ENCODE data around the gene TMEM108. TPM values are rescaled to one million over a fixed set of nuclear protein-coding genes. Genes with fewer than 3 reads are reported as not detected.

TMEM108 gene
- total RNA-seq, 1 donor from 2014 or later, result not detected

DNA sequence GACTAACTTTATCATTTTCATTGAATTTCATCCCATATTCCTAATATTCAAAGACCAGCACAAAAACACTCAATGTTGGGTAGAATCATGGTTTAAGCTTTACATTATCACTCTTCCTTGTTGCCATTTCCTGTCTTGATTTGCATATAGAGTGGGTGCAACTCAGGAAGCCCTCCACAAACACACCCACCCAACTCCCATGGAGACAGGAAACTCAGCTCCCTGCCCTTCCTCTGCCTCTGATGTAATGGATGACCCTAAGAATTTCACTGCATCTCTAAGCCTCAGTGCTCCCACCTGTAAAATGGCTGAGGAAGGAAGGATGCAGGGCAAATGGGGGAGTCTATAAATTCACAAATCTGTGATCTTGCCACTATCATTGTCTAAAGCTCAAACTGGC lies 263.5 kb downstream of the TMEM108 start:
- intact Hi-C loops (cut with micrococcal nuclease), result no loop called here

DNA sequence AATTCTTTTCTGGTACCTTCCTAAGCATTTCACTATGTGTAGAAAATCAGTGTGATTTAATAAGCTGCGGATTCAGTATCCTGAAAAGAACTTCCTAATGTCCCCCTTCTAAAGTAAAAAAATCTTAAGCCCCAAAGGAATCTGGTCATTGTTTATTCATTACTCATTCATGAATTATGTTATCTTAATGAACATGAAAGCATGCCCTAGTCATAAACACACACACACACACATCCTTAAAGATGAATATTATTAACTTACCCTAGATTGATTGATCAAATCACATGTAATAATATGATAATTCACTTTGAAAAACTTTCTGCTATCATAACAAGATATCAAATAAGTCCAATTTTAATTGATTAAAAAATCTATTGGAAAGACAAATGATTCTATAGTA lies 265.2 kb downstream of the TMEM108 start:
- intact Hi-C loops (cut with micrococcal nuclease), result no loop called here

DNA sequence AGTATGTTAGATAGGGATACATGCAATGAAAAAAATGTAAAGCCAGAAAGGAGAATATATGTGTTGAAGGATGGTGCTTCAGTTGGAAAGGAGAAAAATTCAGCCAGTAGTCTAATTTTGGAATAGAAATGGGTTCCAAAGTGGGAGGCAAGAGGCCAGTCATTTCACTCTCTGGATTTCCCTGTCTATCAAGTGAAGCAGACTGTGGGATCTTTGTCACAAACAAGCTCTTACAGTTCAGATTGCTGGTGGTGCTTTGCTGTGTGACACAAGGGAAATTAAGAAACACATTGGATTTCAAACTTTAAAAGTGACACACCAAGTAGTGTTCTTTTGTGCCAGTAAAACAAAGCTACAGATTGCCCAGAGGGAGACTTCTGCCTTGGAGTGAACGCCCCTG lies 279.7 kb downstream of the TMEM108 start:
- intact Hi-C loops (cut with micrococcal nuclease), result no loop called here

DNA sequence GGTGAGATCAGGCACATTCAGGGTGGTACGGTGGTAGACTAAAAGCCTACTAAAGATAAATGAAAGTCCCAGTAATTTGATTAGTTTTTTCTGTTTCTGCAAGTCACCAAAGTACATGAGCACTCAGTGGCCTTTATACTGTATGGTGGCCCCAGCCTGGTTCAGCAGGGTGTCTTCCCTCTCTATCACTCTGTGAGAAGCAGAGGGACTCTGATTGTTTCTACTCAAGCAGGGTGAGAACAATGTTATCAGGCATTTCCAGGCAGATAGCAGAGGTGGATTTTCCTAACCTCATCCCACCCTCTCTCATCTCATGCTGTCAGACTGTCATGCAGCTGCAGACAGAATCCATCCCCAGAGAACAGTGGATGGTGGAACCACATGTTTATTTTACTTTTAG lies 290.2 kb downstream of the TMEM108 start:
- intact Hi-C loops (cut with micrococcal nuclease), result no loop called here

DNA sequence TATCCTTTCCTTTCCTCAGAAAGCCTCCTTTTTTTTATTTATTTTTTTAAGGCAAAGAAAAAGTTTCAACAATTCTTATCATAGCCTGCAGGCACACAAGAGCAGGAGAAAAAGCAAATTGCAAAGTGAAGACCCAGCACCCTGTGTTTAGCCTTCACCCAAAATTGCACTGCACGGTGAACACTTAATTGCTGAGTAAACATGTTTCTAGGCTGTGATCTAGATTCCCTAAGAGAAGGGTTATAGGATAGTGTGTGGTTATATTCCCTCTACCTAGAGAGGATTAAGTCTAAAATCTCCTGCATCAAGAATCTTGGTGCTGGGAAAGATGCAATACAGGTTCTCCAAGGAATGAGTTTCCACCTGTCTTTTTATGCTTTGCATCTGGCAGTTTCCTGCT lies 291.4 kb downstream of the TMEM108 start:
- intact Hi-C loops (cut with micrococcal nuclease), result no loop called here

DNA sequence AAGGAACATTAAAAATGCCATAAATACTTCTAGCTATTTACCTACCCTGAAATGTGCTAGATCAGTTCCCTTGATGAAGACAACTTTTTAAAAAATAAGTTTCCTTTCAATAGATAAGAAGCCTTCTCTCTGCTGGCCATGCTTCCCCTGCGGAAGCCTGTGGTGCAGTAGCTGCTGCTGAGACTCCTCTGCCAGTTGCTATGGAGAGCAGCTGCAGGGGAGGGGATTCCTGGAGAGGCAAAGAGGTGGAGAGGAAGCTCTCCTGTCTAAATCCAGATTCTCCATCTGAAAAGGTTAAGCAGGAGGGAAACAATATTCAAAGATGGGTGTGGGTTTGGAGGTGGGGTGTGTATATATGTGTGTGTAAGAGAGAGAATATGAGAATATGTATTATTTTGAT lies 291.9 kb downstream of the TMEM108 start:
- intact Hi-C loops (cut with micrococcal nuclease), result no loop called here

DNA sequence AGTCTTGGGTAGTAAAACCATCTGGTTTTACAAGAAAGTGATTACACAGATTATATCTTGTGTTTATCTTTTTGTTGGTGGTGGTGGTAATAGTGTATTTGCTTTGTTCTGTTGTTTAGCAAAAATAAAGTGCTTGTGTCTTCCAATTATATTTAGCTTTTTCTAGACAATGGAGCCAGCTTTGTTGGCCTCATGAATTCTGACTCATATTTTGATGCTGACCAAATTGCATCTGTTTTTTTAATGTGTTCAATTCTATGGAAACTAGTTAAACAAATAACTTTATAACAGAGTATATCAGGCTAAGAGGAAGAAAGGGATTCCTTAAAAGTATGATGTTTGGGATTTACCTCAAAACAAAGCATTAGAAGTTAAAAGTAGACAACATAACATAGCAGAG lies 292.3 kb downstream of the TMEM108 start:
- intact Hi-C loops (cut with micrococcal nuclease), result no loop called here

DNA sequence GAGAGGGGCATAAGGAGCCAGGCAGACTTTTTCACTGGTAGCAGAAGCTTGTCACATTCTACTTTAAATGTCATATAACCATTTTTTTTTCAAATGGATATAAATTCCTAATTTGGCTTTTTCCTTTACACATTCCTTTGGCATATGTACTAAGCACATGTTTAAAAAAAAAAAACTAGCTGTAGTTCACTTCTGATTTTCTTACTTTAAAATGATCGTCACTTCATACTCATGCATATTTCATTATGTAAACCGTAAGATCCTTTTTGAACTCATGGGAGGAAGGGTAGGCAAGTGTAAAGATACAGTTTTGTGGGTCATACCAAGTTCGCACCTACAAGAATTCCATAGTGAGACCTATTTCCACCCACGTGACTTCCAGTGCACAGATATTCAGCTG lies 316.5 kb downstream of the TMEM108 start:
- intact Hi-C loops (cut with micrococcal nuclease), result no loop called here

DNA sequence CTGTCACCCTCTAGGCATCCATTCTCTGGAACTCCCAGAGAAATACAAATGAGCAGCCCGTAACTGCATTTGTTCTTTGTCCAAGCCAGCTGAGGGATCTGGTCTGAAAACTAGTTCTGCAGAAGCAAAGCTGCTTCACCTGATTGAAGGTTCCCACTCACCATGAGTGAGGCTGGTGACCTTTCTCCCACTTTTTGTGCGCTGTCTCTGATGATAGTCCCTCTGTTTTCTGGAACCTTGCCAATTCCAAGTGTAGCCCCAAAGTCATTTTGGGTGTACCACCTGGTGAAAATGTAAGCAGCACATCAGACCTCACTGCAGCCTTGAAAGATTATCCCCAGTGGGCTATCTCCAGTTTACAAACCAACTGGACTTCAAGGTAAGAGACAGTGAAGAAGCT lies 322.3 kb downstream of the TMEM108 start:
- intact Hi-C loops (cut with micrococcal nuclease), result no loop called here

DNA sequence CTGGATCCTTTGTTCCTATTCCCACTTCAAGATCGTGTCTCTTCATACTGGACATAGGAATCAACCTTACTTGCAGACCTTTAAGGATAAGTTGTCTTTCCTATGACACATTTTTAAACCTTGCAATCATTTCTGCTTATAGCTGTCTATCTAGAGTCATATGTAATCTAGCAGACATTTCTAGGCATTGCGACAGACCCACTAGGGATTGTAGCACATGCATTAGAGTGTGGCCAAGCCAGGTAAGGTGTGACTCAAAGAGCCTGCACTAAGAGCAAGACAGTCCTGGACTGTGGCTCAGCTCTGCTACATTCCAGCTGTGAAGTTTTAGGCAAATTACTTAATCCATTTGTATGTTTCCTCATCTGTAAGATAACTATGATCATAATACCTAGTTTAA lies 322.8 kb downstream of the TMEM108 start:
- intact Hi-C loops (cut with micrococcal nuclease), result no loop called here

DNA sequence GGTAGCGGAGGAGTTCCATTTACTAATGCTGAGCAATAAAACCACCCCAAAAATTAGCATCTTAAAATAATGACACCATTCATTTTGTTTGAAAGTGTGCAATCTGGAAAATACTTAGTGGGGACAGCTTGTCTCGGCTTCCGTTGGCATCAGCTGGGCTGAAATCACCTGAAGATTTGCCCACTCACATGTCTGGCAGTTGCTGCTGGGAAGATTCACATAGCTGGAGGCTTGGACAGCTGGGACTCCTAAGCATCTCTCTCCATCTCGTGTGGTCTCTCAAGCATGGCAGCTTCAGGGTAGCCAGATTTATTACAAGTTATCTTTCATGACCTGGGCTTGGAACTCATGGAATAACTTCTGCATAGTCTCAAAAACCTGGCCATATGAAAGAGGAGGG lies 323.2 kb downstream of the TMEM108 start:
- intact Hi-C loops (cut with micrococcal nuclease), result no loop called here

DNA sequence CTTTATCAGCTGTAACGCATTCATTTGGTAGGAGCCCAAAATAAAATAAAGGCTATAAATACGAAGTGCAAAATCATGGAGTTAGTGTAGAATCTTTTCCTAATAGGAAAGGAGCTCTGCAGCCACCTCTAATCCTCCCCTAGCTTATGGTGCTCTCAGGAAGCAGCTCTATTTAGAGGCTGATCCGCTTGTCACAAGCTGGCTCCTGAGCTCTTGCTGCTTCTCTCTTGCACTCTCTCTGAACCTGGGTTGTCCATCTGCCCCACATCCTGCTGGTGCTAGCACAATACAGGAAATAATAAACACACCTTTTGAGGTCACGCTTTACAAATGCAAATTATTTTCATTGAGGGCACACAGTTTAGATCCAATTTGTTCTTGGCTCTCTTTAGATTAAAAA lies 324.3 kb downstream of the TMEM108 start:
- intact Hi-C loops (cut with micrococcal nuclease), result no loop called here

DNA sequence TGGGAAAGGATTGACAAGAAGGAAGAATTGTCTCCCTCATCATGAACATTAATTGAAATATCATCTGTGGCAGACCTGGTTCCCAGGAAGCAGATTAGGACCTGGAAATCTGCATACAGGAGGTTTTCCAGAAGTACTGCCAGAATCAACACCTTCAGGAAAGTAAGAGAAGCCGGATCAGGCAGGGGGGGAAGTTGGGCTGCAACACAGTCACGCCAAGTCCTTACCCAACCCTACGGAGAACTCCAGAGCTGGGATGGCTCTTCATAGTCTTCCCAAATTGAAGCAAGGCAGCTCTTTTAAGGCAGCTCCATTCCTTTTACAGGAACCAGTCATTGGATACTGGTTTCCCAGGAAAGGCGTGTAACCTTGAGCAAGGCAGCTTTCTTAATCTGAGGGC lies 326.5 kb downstream of the TMEM108 start:
- intact Hi-C loops (cut with micrococcal nuclease), result no loop called here

DNA sequence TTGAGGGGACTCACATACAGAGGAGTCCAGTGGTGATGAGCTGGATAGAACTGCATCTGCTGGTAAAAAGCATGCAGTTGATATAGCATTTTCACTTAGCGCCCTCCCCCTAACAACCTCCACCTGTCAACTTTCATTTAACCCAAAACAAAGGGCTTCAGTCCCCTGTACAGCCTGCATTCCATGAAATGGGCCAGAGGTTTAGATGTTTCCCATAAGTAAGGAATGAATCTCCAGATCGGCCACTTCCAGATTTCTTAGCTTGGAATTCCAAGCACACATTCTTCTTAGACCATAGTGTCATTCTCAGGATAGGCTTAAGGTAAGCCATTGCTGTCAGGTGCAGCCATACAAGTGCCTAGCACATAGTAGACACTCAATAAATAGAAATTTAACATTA lies 328.7 kb downstream of the TMEM108 start:
- intact Hi-C loops (cut with micrococcal nuclease), result no loop called here

DNA sequence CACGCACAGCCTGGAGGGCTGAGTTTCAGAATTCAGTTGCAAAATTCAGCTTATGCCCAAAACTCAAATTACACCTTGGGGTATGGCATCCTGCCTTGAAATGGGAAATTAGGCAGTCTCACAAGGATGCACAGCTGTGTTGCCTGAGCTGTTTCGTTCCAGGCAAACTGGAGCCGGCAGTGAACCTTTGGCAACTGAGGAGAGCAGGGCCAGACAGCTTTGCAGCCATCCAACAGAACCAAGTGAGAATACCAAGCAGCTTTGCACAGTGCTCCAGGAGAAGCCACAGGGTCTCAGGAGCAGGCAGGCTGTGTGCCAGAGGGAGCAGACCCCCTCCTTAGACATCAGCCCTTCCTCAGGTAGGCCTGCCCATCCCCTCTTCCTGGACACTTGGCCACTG lies 329.2 kb downstream of the TMEM108 start:
- intact Hi-C loops (cut with micrococcal nuclease), result no loop called here

DNA sequence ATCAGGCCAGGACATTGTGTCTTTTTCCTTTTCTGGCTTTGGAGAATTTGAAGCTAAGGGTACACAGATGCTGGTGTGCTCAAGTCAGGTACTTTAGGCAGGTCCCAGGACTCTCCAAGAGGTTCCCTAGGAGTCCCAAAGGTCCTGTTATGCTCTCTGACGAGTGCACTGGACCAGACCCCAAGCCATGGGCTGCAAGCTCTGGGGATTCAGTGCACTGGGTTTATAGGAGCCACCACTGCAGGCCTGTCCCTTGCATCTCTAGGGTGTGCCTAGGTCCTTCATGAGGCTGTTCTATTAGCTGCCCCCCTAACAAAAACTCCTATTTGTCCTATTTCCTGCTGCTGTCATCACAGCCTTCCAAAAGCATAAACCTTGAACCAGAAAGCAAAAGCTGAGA lies 329.8 kb downstream of the TMEM108 start:
- intact Hi-C loops (cut with micrococcal nuclease), result no loop called here

DNA sequence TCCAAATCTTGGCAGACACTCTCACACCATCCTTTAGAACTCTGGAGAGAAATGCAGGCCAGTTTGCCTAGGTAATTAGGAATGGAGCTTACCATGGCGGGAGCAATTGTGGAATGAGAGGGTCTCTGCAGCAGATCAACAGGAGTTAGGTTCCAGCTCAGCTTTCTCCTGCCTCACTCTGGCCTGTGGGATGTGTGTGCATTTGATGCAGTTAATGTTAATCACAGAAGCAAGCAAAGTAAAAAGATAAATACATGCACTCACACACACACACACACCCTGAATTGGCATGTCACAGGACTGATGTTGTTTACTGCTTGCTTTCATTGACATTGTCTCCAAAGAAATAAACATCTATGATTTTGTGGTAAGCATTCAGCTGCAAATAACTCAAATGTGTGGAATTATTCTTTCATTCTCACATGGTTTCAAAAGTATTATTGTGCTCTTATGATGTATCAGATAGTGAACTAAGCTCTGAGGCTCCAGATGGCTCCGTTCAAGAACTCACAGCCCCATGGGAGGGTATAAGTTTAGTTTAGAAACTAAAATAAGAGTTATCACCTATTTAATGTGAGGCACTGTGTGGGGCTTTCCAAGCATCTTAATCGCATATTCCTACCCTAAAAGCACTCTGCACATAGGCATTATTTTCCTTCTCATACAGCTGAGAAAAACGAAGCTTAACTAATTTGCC lies 330.3 kb downstream of the TMEM108 start:
- intact Hi-C loops (cut with micrococcal nuclease), result no loop called here

DNA sequence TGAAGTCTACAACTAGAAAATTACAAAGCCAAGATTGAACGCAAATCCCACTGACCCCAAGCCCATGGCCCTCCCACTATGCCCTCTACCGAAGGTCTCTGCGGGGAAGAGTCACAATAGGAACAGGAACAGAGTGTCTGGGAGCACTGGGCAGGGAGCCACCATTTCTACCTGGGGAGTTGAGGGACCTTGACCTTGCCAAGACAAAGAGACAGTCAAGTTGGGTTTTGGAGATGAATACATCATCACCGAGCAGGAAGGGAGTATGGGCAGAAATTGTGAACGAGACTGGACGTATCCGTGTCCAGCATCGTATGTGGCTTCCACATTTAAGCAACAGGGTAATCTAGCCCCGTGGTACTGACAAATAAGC lies 330.9 kb downstream of the TMEM108 start:
- intact Hi-C loops (cut with micrococcal nuclease), result no loop called here

DNA sequence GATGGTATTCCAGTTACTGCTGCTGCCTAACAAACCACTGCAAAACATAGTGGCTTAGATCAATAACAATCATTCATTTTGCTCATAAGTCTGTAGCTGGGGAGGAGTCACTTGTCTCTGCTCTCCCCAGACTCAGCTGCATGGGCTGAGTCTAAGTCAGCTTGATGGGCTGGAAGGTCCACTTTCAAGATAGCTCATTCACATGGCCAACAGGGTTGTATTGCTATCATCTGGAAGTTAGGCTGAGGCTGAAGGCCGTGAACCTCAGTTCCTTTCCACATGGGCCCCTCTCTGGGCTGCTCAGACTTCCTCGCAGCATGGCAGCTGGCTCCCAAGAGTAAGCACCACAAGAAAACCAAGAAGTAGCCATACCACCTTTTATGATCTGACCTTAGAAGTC lies 333.0 kb downstream of the TMEM108 start:
- intact Hi-C loops (cut with micrococcal nuclease), result no loop called here

DNA sequence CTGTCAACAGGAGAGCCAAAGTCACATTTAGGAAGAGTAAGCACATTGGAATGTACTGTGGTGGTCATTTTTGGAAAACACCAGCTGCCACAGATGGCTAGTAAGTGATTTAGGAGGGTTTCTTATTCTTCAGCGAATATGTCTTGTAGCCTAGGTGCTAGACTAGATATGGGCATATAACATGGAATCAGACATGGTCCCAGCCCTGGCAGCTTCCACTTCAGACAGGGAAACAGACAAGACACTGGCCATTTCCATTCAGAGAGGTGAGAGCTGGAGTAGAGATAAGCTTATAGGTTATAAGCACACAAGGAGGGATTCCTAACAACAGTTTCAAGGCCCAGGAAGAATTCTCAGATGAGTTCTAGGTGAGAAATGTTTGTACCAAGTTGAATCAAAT lies 333.5 kb downstream of the TMEM108 start:
- intact Hi-C loops (cut with micrococcal nuclease), result no loop called here

DNA sequence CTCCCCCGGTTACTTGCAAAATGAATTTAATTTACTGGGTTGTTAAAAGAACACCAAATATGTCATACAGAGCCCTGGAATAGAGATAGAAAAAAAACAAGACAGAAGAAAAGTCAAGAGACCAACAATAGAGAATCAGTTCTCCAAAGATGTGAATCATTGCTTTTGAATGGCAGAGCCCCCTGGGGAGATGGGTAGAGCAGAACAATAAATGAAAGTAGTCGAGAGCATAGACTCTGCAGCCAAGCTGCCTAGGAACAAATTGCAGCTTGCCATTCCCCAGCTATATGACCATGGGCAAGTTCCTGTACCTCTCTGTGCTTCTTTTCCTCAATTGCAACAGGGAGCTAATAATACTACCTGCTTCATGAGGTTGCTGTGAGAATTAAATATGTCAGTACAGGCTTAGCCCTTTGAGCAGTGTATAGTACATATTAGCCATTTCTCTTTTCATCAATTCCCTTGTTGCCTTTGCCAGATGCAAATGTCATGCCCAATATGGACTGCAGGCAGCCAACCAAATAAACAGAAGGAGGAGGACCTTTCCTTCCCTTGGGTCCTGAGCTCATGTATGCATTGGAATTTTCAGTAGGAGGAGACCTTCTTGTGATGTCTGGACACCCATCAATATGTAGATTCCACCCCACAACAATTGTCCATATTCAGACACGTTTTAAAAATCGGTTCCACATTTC lies 336.7 kb downstream of the TMEM108 start:
- intact Hi-C loops (cut with micrococcal nuclease), result no loop called here

DNA sequence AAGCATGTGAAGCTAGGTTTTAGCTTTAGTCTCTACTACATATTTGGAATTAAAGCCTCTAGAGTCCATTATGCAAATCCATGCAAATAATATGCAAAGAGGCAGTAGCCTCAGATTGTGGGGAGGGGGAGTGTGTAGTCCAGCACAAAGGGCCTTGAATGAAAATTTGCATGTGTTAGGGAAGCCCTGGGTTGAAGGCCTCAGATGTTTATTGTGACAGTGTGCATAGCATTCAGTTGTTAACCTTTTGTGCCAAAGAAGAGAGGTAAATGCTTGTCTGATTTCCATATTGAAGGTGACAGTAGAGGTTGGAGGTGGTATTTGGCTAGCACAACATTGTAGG lies 337.2 kb downstream of the TMEM108 start:
- intact Hi-C loops (cut with micrococcal nuclease), result no loop called here

DNA sequence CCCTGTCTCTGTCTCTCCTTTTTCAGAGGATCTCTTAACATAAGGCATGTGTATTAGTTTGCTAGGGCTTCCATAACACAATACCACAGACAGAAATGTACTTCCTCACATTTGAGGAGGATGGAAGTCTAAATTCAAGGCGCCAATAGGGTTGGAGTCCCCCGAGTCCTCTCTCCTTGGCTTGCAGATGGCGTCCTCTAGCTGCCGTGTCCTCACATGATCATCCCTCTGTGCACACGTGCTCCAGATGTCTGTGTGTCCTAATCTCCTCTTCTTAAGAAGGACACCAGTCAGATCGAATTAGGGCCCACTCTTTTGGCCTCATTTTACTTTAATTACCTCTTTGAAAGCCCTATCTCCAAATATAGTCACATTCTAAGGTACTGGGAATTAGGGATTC lies 338.6 kb downstream of the TMEM108 start:
- intact Hi-C loops (cut with micrococcal nuclease), result no loop called here

DNA sequence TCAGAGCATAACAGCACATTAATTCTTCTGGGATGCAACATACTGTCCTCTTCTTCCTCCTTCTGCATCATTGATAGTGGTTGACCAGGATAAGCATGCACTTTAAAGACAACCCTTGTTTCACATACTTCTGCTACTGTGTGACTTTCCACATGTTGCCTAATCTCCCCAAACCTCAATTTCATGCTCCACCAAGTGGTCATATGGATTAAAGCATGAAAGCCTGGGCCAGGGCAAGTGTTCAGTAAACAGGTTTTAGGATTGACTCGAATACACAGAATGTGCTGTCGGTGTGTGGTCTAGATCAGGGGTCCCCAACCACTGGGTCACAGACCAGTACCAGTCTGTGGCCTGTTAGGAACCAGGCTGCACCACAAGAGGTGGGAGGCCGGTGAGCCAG lies 339.2 kb downstream of the TMEM108 start:
- intact Hi-C loops (cut with micrococcal nuclease), result no loop called here
